AG04449 (cell line): ENCODE measurements around the gene CLPTM1L.

ENCODE experiments used
- CTCF ChIA-PET: fragments of 350-600 bp; formaldehyde crosslinking; extraction: SDS; loops from one replicate; lab custom pipeline; 2021; ENCODE audit warnings: antibody characterized with exemption; lab: Yijun Ruan, JAX
- POLR2A ChIA-PET: fragments of 400-600, 350-600 bp; formaldehyde crosslinking; extraction: SDS; loops from one replicate; lab custom pipeline; 2020; ENCODE audit warnings: antibody characterized with exemption, inconsistent platforms; lab: Yijun Ruan, JAX
- DNase-seq: peaks from one replicate; pipeline ENCODE4 v3.0.0-alpha.2; 2010; ENCODE audit warnings: low read depth, low spot score
- H3K4me3 ChIP-seq: 2 replicates; pipeline ENCODE4 v1.5.1; 2011; ENCODE audit warnings: low read depth, mild to moderate bottlenecking, control low read depth, low read length
- TF ChIP-seq, protein P1 (sequence below): IDR thresholded peaks from one replicate; pipeline ENCODE4 v1.5.1; 2011; ENCODE audit warnings: mild to moderate bottlenecking, moderate library complexity, low read length, control low read depth, inconsistent platforms; ENCODE audit not compliant: insufficient read depth; ENCODE audit errors: missing control alignments

Gene CLPTM1L, protein sequence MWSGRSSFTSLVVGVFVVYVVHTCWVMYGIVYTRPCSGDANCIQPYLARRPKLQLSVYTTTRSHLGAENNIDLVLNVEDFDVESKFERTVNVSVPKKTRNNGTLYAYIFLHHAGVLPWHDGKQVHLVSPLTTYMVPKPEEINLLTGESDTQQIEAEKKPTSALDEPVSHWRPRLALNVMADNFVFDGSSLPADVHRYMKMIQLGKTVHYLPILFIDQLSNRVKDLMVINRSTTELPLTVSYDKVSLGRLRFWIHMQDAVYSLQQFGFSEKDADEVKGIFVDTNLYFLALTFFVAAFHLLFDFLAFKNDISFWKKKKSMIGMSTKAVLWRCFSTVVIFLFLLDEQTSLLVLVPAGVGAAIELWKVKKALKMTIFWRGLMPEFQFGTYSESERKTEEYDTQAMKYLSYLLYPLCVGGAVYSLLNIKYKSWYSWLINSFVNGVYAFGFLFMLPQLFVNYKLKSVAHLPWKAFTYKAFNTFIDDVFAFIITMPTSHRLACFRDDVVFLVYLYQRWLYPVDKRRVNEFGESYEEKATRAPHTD

DNA sequence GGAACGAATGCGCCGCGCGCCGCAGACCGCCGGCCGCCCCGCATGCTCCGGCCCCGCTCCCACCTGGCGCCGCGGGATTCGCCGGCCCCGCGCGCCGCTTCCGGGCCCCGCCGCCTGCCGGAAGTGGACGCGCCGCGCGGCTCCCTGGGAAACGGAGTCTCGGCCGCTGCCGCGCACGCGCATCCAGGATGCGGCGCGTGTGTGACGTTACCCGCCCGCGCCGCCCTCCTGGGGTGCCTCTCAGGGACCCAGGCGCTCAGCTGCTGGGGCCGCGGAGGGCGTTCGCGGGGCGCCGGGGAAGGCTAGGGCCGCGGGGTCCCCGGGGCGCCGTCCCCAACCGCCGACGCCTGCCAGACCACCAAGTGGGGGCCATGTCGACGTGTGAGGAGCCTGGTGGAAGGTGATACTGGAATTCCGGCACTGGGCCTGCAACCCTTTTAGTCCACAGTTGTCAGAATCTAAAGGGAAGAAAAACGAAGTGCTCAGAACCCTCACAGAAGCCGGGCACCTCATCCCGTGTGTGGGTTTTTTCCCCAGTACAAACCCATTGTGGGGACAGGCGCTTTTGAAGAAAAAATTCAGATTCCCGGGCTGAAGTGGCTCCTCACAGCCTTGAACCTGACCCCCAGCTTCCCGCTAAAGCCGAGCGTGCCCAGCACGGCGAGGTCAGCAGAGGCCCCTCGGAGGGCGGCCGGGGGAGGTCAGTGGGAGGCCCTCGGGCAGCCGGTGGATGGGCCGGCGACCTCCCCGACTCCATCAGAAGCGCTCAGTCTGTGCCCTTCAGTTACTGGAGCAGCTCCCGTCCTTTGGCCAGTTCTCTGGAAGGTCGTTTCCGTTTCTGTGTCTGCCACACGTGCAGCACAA, at the start of gene CLPTM1L:
Gene CLPTM1L, minus strand, starts transcription at position 125 of the 864 bp plus-strand sequence. CDS start 258 bp downstream, outside the sequence.
- peak within 1 kb of the TSS; percentile 88 for H3K4me3 ChIP-seq
- POLR2A ChIA-PET = interaction anchor here (0.5 to 1.1 kb wide), 2 partner anchors 17 to 453 kb away, joined by 3 read pairs; no protein-coding TSS in a partner anchor
- TF ChIP-seq, protein P1, sequence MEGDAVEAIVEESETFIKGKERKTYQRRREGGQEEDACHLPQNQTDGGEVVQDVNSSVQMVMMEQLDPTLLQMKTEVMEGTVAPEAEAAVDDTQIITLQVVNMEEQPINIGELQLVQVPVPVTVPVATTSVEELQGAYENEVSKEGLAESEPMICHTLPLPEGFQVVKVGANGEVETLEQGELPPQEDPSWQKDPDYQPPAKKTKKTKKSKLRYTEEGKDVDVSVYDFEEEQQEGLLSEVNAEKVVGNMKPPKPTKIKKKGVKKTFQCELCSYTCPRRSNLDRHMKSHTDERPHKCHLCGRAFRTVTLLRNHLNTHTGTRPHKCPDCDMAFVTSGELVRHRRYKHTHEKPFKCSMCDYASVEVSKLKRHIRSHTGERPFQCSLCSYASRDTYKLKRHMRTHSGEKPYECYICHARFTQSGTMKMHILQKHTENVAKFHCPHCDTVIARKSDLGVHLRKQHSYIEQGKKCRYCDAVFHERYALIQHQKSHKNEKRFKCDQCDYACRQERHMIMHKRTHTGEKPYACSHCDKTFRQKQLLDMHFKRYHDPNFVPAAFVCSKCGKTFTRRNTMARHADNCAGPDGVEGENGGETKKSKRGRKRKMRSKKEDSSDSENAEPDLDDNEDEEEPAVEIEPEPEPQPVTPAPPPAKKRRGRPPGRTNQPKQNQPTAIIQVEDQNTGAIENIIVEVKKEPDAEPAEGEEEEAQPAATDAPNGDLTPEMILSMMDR = no peak
- no peak for DNase-seq
- CTCF ChIA-PET = interaction anchor here (1.2 to 1.5 kb wide), 3 partner anchors 11 to 411 kb away, joined by 3 read pairs; no protein-coding TSS in a partner anchor

DNA sequence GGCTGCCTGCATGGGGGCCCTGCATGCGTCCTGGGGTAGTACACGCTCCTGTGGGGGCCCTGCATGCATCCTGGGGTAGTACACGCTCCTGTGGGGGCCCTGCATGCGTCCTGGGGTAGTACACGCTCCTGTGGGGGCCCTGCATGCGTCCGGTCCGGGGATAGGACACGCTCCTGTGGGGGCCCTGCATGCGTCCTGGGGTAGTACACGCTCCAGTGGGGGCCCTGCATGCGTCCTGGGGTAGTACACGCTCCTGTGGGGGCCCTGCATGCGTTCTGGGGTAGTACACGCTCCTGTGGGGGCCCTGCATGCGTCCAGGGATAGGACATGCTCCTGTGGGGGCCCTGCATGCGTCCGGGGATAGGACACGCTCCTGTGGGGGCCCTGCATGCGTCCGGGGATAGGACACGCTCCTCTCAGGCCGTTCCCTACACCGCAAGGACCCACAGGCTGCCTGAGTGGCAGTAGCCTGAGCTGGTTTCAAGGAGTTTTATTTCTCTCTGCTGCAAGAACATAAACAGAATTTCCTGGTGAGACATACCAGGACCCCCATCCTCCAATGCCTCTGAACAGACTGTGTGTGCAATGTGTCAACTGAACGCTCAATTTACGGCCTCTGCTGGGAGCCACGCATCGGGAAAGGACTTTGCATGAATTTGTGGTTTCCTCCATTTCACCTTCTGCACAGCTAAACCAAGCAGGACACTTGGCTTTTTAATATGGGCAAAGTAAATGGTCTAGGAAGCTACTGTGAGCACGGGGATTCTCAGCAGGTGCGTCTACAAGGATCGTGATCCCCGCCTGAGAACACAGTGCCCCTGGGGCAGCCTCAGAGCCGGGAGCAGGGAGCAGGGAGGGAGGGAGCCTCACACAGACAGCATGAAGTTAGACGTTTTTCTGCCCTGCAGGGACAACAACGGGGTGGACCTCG, 48.9 kb upstream of the CLPTM1L start:
- H3K4me3 ChIP-seq = no peak overlapping the region
- DNase-seq = no peak
- TF ChIP-seq, protein P1 = no peak
- POLR2A ChIA-PET = no interaction called here
- CTCF ChIA-PET = no interaction called here

DNA sequence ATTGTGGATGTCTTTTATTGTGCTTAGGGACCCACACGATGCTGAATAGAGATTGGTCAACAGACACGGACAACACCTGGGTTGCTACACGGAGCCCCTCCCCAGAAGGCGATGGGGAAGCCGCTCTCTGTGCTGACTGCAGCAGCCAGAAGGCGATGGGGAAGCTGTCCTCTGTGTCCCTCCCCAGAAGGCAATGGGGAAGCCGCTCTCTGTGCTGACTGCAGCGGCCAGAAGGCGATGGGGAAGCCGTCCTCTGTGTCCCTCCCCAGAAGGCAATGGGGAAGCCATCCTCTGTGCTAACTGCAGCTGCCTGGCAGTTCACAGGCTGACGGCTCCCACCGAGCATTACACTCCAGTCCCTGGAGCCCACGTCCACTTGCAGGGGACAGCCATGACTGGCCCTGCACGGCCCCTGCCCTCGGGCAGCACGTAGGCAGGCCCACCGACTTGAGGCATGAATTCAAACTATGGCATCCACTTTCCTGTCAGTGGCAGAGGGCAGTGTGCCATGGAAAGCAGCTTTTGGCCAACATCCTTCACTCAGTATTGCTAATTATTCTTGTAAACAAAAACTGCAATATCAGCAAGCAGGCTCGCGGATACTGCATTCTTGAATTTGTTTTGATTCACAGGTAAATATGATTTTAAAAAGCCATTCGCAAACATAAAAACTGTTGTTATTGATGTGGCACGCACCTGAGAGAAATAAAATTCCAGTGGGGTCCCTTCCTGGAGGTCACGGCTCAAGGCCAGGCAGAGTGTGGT, 48.1 kb upstream of the CLPTM1L start:
- CTCF ChIA-PET = no interaction called here
- H3K4me3 ChIP-seq = no peak overlapping the region
- POLR2A ChIA-PET = no interaction called here
- TF ChIP-seq, protein P1 = no peak
- DNase-seq = no peak

DNA sequence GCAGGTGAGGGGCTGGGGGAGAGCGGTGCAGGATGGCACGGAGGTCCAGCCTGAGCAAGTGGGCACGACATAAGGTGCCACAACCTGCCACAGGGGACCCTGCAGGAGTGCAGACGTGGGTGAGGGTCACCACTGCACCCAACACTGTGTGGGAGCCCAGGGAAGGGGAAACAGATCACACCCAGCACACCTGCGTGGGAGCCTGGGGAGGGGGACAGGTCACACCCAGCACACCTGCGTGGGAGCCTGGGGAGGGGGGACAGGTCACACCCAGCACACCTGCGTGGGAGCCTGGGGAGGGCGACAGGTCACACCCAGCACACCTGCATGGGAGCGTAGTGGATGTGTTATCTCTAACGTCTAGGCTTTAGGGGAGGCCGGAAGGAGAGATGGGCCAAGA, 47.4 kb upstream of the CLPTM1L start:
- POLR2A ChIA-PET = no interaction called here
- no peak for DNase-seq
- no peak overlapping the region for H3K4me3 ChIP-seq
- CTCF ChIA-PET = no interaction called here
- TF ChIP-seq, protein P1 = no peak

DNA sequence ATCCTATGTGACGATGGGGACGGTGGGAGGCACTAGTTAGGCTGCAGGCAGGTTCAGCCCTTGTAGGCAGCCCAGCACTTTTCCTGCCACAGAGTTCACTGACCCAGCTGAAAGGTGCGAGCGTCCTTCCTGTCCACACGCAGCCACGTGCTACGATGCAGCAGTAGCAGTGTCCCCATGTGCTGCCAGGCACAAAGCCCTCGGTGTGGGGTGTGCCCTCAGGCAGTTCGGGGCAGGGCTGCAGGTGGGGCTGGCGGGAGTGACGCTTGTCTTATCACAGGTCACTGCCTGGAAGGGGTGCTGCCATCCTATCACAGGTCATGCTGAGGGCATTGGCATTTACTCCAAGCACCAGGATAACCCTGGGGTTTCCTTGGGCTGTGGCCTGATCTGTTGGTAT, 46.8 kb upstream of the CLPTM1L start:
- ChIA-PET POLR2A (no interaction called here), CTCF (no interaction called here)
- no peak for DNase-seq
- TF ChIP-seq, protein P1 = no peak
- no peak overlapping the region for H3K4me3 ChIP-seq
